Loucy (cell line): ENCODE data around the gene ENO4.

Experiments
- H2AFZ ChIP-seq: fragments of 200-600 bp; sonication (generic); 2 replicates; pipeline ENCODE4 v1.6.0; 2016; ENCODE audit warnings: antibody characterized with exemption, mild to moderate bottlenecking, low read length, moderate library complexity
- H3F3A ChIP-seq: fragments of 200-600 bp; 2 replicates; pipeline ENCODE4 v1.6.0; 2016; ENCODE audit warnings: antibody characterized with exemption, low read depth, mild to moderate bottlenecking
- H3K27me3 ChIP-seq: fragments of 200-600 bp; sonication (generic); 2 replicates; pipeline ENCODE4 v1.6.1; 2014; ENCODE audit warnings: low read length, mild to moderate bottlenecking; ENCODE audit not compliant: insufficient read depth, poor library complexity, severe bottlenecking
- H3K36me3 ChIP-seq: fragments of 200-600 bp; sonication (generic); 2 replicates; pipeline ENCODE4 v1.6.1; 2016; ENCODE audit warnings: low read length; ENCODE audit not compliant: insufficient read depth
- H3K4me1 ChIP-seq: fragments of 200-600 bp; sonication (generic); 2 replicates; pipeline ENCODE4 v1.5.1; 2014; ENCODE audit warnings: low read length, mild to moderate bottlenecking; ENCODE audit not compliant: insufficient read depth, poor library complexity, severe bottlenecking
- H3K4me2 ChIP-seq: fragments of 200-600 bp; sonication (generic); 2 replicates; pipeline ENCODE4 v1.6.0; 2014; ENCODE audit warnings: antibody characterized with exemption, low read length, low read depth, mild to moderate bottlenecking; ENCODE audit not compliant: poor library complexity, severe bottlenecking
- H3K4me3 ChIP-seq: fragments of 200-600 bp; sonication (generic); 2 replicates; pipeline ENCODE4 v1.5.1; 2014; ENCODE audit warnings: low read length, mild to moderate bottlenecking, mixed read lengths; ENCODE audit not compliant: poor library complexity, severe bottlenecking
- H3K79me2 ChIP-seq: fragments of 200-600 bp; sonication (generic); 2 replicates; pipeline ENCODE4 v1.6.1; 2014; ENCODE audit warnings: low read length; ENCODE audit not compliant: insufficient read depth
- H3K9ac ChIP-seq: fragments of 200-600 bp; sonication (generic); 2 replicates; pipeline ENCODE4 v1.6.0; 2014; ENCODE audit warnings: mild to moderate bottlenecking, low read depth, low read length, moderate library complexity; ENCODE audit not compliant: poor library complexity, severe bottlenecking
- H3K9me2 ChIP-seq: fragments of 200-600 bp; sonication (generic); replicated peaks from 2 replicates; pipeline ENCODE4 v1.6.1; 2016; ENCODE audit warnings: low read depth, low read length, mixed read lengths
- H3K9me3 ChIP-seq: fragments of 200-600 bp; sonication (generic); 2 replicates; pipeline ENCODE4 v1.6.1; 2014; ENCODE audit warnings: mild to moderate bottlenecking, antibody characterized with exemption, low read length, low read depth; ENCODE audit not compliant: insufficient read depth
- H4K20me1 ChIP-seq: fragments of 200-600 bp; sonication (generic); 2 replicates; pipeline ENCODE4 v1.6.0; 2014; ENCODE audit warnings: antibody characterized with exemption, low read length, mild to moderate bottlenecking; ENCODE audit not compliant: insufficient read depth, poor library complexity, severe bottlenecking
- CTCF ChIP-seq: fragments of 200-600 bp; sonication (generic); conservative IDR thresholded peaks from 2 replicates; pipeline ENCODE4 v1.5.1; 2014; ENCODE audit warnings: mild to moderate bottlenecking, antibody characterized with exemption, low read length
- EZH2phosphoT487 ChIP-seq: fragments of 200-600 bp; IDR thresholded peaks from 2 replicates; pipeline ENCODE4 v1.6.1; 2018; ENCODE audit warnings: antibody characterized with exemption, mild to moderate bottlenecking, moderate library complexity, borderline replicate concordance

The ENO4 gene

GRCh38 chr10:116888380-116889055, 39.2 kb downstream of the ENO4 start:
- no peaks in the 10 kb centered on the region for H4K20me1 ChIP-seq
- no peaks in the 10 kb centered on the region for H3K27me3 ChIP-seq
- no peaks in the 10 kb centered on the region for H3K9me3 ChIP-seq
- H3K36me3 ChIP-seq: no peaks in the 10 kb centered on the region
- H3F3A ChIP-seq: no peaks in the 10 kb centered on the region
- TF ChIP-seq EZH2phosphoT487 (no peak), CTCF (no peak)
- H3K4me3 ChIP-seq: no peak overlapping the region
- H3K9me2 ChIP-seq: no peaks in the 10 kb centered on the region
- H3K4me1 ChIP-seq: no peaks in the 10 kb centered on the region
- H3K4me2 ChIP-seq: no peak overlapping the region
- H3K9ac ChIP-seq: no peak overlapping the region
- no peaks in the 10 kb centered on the region for H3K79me2 ChIP-seq
- H2AFZ ChIP-seq: no peak overlapping the region

GRCh38 chr10:116889066-116889465, 39.8 kb downstream of the ENO4 start:
- Histone ChIP-seq H2AFZ (no peak overlapping the region), H3K4me2 (no peak overlapping the region), H3K9me3 (no peaks in the 10 kb centered on the region), H3K27me3 (no peaks in the 10 kb centered on the region), H3K9ac (no peak overlapping the region), H3K4me1 (no peaks in the 10 kb centered on the region), H3F3A (no peaks in the 10 kb centered on the region), H3K36me3 (no peaks in the 10 kb centered on the region), H3K4me3 (no peak overlapping the region), H3K9me2 (no peaks in the 10 kb centered on the region), H4K20me1 (no peaks in the 10 kb centered on the region), H3K79me2 (no peaks in the 10 kb centered on the region)
- TF ChIP-seq CTCF: no peak

GRCh38 chr10:116891208-116891607, 41.9 kb downstream of the ENO4 start:
- Histone ChIP-seq H3K9me2 (no peaks in the 10 kb centered on the region), H3K9ac (no peak overlapping the region), H3K36me3 (no peaks in the 10 kb centered on the region), H3K4me3 (no peak overlapping the region), H3K4me1 (no peaks in the 10 kb centered on the region), H4K20me1 (no peaks in the 10 kb centered on the region), H2AFZ (no peak overlapping the region), H3K9me3 (no peaks in the 10 kb centered on the region), H3F3A (no peaks in the 10 kb centered on the region), H3K4me2 (no peak overlapping the region), H3K27me3 (no peaks in the 10 kb centered on the region), H3K79me2 (no peaks in the 10 kb centered on the region)
- TF ChIP-seq CTCF: no peak
